AG08395 (cell line): ENCODE results near the gene IWS1.
"Not testable (repeated sequence)": the region's sequence is repeated elsewhere in the genome, so short reads cannot be mapped to it uniquely, and the experiment has no call there.

ENCODE experiments used
- DNase-seq: peaks from one replicate; pipeline ENCODE4 v3.0.0; 2012; ENCODE audit warnings: mixed read lengths, low spot score

IWS1 gene

DNA sequence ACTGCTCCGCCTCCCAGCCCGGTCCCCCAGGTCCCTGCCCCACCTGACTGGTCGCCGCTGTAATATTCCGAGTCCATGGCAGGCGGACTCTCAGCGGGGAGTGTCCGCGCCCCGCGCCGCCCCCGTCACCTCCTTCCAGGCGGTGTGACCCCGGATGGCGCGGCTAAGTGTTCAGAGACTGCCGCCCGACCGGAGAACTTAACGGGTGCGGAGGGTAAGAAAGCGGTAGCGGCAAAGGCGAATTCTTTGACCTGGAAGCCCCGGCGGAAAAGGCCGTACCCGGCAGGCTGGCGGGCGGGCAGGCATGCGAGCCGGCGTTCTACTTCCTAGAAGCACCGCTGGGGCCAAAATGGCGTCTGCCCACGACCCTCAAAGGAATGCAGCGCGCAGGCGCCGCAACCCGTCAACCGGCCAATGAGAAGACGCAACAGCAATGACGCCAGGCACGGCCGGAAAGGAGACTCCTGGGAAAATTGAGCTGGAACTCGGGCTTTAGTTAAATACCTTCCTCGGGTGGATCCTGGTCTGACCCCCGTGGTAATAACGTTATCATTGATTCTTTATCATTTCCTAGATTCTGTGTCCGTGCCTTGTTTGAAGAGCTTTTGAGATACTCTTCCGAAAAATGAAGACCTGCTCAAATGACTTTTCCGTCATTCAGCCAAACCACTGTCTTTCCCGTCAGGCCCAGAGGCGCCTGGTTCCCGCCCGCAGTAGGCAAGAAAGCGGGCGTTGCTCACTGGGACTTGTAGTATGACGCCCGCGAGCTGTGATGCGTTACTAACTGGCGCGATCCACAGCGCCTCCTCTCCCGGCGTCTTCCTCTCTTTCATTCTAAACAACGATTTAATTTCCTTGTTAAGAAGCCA is at the start of gene IWS1:
Gene IWS1, minus strand, starts transcription at position 358 of the 869 bp plus-strand sequence. Its CDS starts 281 bp downstream, at position 77.
- DNase-seq: peak; percentile 97

DNA sequence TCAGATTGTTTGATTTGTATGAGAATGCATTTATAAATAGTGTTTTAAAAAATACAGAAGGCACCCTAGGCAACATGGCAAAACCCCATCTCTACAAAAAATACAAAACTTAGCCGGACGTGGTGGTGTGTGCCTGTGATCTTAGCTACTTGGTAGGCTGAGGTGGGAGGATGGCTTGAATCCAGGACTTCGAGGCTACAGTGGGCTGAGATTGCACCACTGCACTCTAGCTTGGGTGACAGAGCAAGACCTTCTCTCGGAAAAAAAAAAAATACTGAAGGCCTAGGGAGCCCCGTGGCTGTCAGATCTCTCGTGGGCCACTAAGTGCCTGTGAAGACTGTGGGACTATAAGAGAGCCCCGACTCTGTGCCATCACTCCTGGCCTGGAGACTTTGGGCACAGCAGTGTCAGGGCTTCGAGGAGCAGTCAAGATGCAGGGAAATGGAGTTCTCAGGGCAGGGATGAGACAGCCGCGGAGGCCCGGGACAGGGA is 49.7 kb upstream of the IWS1 start:
- DNase-seq: no peak

DNA sequence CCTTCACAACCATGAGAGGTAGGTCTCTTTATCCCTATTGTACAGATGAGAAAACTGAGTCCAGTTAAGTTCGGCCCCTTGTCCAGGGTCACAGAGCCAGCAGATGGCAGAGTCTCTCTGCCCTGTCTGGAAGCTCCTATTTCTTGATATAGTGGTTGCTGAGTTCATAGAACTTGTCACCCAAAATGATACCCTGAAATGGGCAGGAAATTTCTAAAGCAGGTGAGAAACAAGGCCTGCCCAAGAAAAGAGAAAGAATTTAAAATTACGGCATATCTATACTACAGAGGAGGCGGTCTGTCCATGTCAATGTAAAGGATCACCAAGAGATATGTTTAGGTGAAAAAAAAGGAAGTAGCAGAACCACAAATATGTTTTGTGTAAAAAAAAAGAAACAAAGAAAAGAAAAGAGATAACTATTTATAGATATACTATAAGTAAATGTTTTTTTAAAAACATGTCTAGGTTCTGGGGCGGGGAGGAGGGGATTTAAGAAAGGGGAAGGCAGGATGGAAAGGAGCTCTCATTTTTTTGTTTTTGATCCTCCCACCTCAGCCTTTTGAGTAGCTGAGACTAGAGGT is 49.0 kb upstream of the IWS1 start:
- no peak for DNase-seq

DNA sequence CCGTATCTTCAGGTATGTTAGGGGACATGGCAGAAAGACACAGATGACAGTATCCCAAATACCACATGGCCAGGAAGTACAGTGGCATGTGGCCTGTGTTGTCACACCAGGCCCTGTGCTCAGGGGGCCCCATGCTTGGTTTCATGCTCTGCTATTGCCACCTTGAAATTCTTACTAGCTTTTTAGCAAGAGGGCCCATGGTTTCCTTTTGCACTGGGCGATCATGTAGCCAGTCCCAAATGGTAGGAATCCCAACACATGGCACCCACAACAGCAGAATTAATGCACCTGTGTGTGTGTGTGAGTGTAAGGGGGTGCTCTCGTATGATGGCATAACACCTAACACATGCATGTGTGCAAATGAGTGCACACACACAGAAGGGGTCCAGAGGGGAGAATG is 48.4 kb upstream of the IWS1 start:
- DNase-seq: no peak

DNA sequence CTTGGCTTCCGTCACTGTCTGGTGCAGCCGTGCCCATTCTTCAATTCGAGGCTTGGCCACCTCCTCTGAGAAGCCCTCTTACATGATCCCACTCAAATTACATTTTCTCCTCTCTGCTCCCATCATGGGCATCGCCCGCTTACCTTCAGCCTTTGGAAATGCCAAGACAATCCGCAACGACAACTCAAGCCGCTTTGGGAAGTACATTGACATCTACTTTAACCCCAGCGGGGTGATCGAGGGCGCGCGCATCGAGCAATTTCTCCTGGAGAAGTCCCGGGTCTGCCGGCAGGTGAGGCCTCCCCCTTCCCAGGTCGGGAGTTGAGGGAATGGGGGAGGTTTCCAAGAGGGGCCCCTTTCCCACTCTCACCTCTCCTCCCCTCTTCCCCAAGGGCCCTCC is 47.5 kb upstream of the IWS1 start:
- no peak for DNase-seq

DNA sequence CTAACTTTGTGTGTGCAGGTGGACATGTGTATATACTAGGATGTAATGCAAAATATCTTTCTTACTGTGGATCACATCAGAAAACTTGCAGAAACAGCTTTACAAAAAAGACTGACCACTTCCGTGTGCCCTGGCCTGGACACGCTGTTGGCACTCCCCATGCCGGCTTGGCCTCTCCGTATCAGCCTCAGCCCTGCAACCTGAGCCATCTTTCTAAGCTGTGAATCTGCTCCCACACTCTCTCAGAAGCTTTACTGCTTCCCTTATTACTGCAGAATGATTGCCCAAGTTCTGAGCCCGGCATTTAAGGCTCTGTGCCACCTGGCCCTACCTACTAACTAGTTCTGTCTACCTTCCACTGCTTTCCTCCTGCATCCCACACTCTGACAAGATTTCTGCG is 47.0 kb upstream of the IWS1 start:
- no peak for DNase-seq

DNA sequence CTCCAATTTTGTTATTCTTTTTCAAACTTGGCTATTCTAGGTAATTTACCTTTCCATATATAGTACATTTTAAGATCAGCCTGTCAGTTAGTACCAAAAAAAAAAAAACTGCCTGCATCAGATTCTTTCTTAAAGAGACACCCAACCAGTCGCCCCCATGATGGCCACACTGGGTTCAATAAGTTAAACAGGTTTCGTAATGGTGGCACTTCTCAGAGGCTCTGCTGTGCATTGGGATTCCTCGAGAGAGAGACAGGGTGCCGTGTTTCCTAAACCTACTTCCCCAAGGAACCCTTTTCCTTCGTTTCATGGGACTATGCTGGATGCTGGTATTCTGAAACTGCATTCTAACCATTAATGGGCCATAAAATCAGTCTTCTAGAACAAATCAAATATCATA is 46.6 kb upstream of the IWS1 start:
- no peak for DNase-seq

DNA sequence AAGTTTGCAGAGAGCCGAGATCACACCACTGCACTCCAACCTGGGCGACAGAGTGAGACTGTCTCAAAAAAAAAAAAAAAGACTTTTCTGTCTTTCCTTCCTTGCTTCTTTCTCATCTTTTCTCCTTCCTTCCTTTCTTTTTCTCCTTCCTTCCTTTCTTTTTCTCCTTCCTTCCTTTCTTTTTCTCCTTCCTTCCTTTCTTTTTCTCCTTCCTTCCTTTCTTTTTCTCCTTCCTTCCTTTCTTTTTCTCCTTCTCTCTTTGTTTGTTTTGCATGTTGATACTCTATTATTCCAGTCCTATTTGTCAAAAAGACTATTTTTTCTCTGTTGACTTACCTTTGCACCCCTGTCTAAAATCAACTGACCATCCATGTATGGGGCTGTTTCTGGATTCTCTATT is 46.1 kb upstream of the IWS1 start:
- not testable (repeated sequence) for DNase-seq

DNA sequence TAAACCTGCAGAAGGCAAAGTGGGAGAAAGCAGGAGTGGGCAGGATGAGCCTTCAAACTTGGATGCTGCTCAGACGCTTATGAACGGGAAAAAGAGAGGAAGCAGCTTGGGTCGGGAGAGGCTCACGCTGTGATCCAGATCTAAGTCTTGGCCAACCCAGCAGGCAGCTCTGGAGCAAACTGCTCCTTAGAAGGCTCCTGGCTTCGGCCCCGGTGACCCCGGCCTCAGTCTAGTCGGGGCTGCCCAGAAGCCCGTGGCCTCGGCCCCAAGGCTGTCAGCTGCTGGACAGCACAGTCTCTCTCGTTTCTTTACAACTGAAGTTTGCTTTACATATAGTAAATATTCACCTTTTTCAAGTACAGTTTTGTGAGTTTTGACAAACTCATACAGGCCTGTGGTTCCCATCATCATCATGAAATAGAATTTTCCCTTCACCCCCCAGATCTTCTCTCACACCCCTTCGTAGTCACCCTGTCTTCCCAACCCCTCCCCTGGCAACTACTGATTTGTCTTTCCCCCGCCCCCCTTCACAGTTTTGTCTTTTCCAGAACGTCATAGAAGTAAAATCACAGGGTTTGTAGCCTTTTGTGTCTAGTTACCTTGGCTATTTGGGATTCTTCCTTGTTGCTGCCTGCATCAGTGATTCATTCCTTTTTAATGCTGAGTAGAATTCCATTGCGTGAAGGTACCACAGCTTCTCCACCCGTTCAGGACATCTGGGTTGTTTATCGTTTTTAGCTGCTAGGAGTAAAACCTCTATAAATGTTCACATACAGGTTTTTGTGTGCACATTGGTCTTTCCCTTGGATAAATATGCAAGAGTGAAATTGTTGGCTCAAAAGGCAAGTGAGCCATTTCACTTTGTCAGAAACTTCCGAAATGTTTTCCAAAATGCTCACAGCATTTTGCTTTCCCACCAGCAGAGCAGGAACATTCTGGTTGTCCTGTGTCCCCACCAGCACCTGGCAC is 44.3 kb upstream of the IWS1 start:
- DNase-seq: peak; percentile 39

DNA sequence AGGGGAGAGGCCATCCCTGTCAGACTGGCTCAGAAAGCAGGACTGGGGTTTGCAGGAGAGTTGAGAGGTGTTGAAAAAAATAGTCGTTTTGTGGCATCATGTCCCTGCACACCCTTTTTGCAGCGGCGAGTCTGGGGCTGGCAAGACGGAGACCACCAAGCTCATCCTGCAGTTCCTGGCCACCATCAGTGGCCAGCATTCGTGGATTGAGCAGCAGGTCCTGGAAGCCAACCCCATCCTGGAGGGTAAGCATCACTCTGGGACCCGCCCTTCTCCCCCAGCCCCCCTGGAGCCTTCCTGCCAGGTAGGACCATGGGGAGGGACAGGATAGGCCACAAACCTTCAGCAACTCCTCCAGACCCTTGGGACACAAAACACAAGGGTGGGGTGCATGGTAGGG is 43.4 kb upstream of the IWS1 start:
- DNase-seq: no peak

DNA sequence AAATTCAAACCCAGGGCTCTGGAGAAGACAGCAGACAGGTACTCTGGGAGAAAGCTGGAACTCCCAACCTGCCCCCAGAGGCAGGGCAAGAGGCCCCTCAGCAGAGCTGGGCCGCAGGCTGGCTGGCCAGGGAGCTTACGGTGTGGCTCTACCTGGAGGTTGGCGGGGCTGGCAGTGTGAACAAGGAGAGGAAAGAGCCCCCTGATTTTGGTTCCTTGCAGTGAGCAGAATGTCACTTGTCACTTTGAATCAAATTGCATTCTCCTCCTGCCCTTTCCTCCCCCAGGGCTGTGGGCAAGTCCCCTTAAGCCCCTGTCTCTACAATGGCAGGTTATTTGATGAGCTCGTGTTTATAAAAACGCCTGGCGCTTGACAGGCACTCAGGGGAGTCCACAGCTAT is 41.8 kb upstream of the IWS1 start:
- DNase-seq: no peak

DNA sequence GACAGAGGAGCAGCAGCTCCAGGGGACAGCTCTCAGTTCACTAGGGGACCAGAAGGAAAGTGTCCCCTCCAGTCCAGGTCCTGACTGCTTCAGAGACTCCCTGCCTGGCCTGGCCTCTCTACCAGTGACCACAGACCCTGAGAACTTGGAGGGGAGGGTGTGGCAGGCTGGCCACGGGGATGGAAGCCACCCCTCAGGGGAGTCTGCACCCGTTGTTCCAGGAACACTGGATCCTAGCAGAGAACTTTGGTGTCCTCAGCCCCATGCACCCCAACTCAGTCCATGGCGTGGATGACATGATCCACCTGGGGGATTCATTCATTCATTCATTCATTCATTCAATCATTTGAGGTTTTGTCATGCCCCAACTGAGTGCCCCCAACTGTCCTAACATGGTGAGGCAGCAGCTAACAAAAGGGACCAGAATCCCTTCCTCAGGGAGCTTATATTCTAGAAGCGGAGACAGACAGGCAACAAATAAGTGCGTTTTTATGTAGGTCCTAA is 41.1 kb upstream of the IWS1 start:
- no peak for DNase-seq

DNA sequence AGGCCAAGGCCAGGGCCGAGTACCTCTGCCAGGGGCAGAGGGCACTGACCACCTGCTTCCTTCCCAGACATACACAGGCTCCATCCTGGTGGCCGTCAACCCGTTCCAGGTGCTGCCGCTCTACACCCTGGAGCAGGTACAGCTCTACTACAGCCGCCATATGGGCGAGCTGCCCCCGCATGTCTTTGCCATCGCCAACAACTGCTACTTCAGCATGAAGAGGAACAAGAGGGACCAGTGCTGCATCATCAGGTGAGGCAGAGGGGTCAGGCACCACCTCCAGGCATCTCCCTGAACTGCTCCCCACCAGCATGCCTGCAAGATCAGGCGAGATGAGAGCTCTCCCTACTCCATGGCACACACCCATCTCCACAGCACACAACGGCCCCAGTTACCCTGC is 40.3 kb upstream of the IWS1 start:
- no peak for DNase-seq

DNA sequence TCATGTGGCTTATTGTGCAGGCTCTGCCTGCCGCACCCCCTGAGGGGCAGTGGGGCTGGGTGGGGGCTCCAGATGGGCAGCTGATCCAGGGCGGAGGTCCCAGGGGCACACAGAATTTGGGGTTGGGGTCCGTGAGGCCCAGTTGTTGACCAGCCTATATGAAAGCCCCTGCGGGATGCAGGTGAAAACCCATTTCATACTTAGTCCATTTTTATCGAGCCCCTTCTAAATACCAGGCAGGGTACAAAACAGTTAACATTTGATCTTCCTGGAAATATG is 39.8 kb upstream of the IWS1 start:
- DNase-seq: no peak

DNA sequence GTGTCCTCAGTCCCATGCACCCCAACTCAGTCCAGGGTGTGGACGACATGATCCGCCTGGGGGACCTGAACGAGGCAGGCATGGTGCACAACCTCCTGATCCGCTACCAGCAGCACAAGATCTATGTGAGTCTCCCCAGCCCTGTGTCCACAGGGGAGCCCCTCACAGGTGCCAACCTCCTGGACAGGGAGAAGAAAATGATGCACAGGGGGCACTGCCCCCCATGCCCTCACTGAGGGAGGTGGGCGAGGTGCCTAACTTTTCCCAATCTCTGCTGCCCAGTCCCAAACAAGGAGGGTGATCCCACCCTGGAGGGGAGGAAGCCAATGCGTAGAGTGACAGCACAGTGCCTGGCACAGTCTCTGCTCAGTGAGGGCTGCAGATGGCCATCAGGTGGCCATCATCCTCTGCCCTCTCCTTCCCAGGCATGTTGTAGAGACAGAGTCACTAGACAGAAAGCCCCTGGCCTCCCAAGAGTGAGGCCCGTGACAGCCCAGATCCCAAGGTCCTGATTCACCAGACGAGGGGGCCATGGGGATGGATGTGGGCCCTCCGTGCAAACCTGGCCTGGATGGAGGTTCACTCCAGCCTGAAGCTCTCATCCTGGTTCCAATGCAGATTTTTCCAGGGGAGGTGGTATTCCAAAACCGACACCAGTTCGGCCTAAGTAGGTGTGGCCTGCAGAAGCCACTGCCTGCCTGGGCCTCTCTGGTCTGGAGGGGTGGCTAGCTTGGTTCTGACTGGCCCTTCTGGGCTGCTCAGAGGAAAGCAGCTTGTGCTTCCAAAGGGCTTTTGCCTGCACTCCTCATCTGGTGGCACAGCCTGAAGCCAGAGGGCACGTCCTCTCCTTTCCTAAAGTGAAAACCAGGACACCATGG is 39.2 kb upstream of the IWS1 start:
- no peak for DNase-seq

DNA sequence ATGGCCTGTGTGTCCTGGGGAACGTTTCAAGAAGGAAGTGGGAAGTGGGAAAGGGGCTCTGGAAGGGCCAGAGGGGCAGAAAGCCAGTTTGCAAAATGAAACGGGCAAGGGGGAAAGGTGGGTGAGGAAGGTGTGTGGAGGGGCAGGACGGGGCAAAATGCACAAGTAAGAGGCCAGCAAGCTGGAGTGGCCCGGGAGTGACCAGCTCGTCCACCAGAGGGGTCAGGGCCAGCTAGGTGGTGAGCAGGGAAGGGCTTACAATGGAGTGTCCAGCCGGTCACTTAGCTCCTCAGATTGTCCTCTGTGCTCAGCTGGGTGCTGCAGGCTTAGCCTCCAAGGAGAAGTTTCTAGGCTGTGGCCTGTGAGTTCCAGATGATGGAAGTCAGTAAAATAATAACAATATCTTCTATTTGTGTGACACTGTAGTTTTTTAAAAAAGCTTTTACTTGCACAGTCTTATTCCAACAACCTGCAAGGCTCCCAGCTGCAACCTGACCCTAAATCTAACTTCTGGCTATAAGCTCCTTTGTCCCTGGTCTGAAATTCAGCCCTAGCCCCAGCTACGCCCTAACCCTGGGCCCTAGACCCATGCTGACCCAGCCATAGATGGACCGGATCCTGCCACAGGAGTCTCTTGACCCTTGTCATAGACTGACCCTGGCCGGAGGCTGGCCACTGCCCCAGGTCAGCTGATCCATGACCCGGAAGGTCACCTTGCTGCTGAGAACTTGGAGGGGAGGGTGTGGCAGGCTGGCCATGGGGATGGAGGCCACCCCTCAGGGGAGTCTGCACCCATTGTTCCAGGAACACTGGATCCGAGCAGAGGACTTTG is 38.4 kb upstream of the IWS1 start:
- DNase-seq: no peak

DNA sequence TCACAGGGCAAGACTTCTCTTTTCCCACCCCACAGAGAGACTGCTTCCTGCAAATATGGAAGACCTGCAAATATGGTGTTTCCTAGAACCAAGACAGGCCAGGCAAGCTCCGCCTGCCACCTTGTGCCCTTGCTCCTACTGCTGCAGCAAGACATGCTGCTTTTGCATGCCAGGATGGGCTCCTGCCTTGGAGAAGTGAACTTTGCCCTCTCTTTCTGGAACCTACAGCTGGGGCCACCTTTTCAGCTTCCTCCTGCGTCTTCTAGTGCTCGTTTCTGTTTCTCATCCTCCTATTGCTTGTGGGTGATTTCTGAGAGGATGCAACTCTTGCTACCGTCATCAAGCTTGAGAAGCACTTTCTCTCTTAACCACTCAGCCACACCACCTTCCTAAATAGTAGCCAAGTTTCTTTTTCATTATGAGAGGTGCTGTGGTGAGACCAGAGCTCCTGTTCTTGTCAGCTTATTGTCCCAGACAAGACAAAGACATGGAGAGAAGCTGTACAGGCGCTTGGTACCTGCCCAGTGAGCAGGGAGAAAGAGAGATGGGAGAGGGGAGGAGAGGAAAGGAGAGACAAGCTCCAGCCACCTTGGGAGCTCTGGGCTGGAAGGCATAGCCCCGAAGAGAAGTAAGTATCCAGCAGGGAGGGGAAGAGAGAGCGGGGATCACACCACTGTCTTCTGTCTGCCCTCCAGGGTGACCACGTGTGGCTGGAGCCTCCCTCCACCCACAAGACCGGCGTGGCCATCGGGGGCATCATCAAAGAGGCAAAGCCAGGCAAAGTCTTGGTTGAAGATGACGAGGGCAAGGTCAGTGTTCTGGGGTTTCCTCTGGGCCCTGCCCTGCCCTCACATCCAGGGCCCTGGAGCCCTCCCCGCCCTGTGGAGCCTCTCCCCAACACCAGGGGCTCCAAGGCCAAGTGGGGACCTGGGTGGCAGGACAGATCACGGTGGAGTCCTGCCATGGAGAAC is 37.5 kb upstream of the IWS1 start:
- DNase-seq: no peak

DNA sequence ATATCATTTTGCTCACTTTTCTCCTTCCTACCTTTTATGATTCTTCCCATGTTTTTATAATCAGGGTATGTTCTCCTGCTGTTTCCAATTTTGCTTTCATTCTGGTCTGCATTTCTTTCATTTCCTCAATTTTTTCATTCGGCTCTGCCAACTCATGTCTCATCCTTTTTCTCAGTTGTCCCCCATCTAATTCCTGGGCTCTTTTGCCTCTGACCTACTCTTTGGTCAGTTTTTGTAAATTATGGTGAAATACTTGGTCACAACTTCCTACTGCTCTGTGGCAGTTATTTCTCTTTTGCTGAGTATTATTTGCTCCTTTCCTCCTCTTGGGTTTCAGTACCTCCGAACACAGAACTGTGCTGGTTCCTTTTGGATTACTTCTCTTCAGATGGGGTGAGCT is 36.6 kb upstream of the IWS1 start:
- no peak for DNase-seq

DNA sequence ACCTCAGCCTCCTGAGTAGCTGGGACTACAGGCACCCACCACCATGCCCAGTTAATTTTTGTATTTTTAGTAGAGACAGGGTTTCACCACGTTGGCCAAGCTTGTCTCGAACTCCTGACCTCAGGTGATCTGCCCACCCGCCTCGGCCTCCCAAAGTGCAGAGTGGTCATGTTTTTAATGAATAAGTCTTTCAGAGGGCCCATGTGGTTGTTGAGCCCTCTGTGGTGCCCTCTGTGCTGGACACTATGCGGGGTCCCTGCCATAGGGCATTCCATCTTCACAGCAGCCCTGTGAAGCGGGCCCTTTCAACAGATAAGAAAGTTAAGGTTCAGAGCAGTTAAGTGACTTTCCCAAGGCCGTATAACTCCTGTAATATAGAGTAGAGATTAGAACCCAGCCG is 35.1 kb upstream of the IWS1 start:
- no peak for DNase-seq

DNA sequence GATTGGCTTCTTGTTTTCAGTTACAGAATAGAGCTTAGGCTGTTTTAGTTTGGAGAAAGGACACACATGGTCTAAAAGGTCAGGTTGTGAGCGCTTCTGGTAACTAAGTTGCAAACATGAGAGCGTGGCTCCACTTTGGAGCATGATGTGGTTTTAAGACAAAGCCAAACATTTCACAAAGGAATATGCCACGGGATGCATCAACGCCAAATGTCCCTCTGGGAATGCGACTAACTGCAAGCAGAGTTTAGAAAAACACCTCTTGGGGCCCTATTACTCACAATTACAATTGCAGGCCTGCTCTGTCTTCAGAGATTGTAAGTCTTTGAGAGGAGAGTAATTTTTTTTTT is 34.6 kb upstream of the IWS1 start:
- DNase-seq: no peak
